IPS DF 6.9 (cell line): ENCODE data around the gene METTL22.

Experiments
- DNase-seq: peaks from one replicate; pipeline ENCODE4 v3.0.0-alpha.2; 2013; ENCODE audit warnings: low read depth, low spot score
- H3K27ac ChIP-seq: one replicate; pipeline ENCODE4 v1.5.1; 2013; ENCODE audit warnings: low read length, control low read depth
- H3K27me3 ChIP-seq: 2 replicates; pipeline ENCODE4 v1.6.1; 2013; ENCODE audit warnings: mild to moderate bottlenecking, low read length; ENCODE audit not compliant: control insufficient read depth, insufficient read depth
- H3K36me3 ChIP-seq: 2 replicates; pipeline ENCODE4 v1.6.1; 2013; ENCODE audit warnings: low read length; ENCODE audit not compliant: control insufficient read depth, insufficient read depth
- H3K4me1 ChIP-seq: 2 replicates; pipeline ENCODE4 v1.6.1; 2013; ENCODE audit warnings: low read length; ENCODE audit not compliant: control insufficient read depth, insufficient read depth
- H3K4me3 ChIP-seq: 2 replicates; pipeline ENCODE4 v1.5.1; 2013; ENCODE audit warnings: mild to moderate bottlenecking, low read length
- H3K9me3 ChIP-seq: 2 replicates; pipeline ENCODE4 v1.6.1; 2013; ENCODE audit warnings: low read length, inconsistent platforms; ENCODE audit not compliant: control insufficient read depth, insufficient read depth
- WGBS: extraction: QIAGEN DNeasy Blood & Tissue Kit; methylation state at CpG from one replicate; pipeline ENCODE4 v1.1.7; 2013; ENCODE audit warnings: mixed read lengths, missing lambda C conversion rate; ENCODE audit not compliant: insufficient read length, insufficient coverage; 5-methylcytosine and 5-hydroxymethylcytosine counted together

The METTL22 gene

GRCh38 chr16:8668113-8668512, 46.6 kb downstream of the METTL22 start:
- Histone ChIP-seq H3K27ac (no peak overlapping the region), H3K36me3 (no peaks in the 10 kb centered on the region), H3K9me3 (no peaks in the 10 kb centered on the region), H3K4me1 (no peaks in the 10 kb centered on the region), H3K4me3 (no peak overlapping the region), H3K27me3 (no peaks in the 10 kb centered on the region)
- DNase-seq = no peak
- WGBS = no CpG with 5 or more reads among the region's 5 CpGs

GRCh38 chr16:8669481-8669880, 48.0 kb downstream of the METTL22 start:
- Histone ChIP-seq H3K4me1 (no peaks in the 10 kb centered on the region), H3K9me3 (no peaks in the 10 kb centered on the region), H3K27ac (no peak overlapping the region), H3K27me3 (no peaks in the 10 kb centered on the region; the same call in 1 of the 2 replicates), H3K4me3 (no peak overlapping the region), H3K36me3 (no peaks in the 10 kb centered on the region)
- no peak for DNase-seq
- no CpG with 5 or more reads among the region's 1 CpG for WGBS

DNA sequence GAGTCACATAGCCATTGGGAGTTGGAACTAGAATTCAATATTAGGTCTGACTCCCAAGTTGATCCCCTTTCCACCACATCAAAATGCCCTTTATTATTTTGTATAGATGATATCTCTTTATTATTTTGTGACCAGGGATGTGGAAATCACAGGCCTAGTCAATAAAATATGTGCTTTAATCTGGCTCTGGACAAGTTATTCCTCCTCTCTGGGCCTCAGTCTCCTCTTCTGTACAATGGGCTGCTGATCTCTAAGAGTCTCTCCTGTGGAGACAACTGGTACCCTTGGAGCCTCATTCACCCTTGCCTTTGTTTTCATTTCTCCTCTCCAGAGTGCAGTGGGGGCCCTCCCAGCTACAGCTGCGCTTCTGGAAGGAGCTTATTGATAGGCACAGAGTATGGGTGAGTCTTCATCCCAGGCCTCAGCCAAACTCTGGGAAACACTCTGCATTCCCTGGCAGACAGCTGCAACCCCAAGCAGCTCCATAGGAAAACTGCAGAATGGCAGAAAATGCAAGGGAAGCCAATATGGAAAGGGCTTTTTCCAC, 48.6 kb downstream of the METTL22 start:
- WGBS = no CpG with 5 or more reads among the region's 1 CpG
- no peaks in the 10 kb centered on the region for H3K36me3 ChIP-seq
- H3K4me1 ChIP-seq = no peaks in the 10 kb centered on the region
- no peak overlapping the region for H3K4me3 ChIP-seq
- no peak overlapping the region for H3K27ac ChIP-seq
- no peak for DNase-seq
- H3K9me3 ChIP-seq = no peaks in the 10 kb centered on the region
- H3K27me3 ChIP-seq = no peaks in the 10 kb centered on the region; the same call in 1 of the 2 replicates

GRCh38 chr16:8673611-8674412, 52.3 kb downstream of the METTL22 start:
- Histone ChIP-seq H3K9me3 (no peaks in the 10 kb centered on the region), H3K27me3 (no peaks in the 10 kb centered on the region; the same call in 1 of the 2 replicates), H3K4me1 (no peaks in the 10 kb centered on the region), H3K4me3 (peak overlapping the region; percentile 55; the same call in 1 of the 2 replicates), H3K36me3 (no peaks in the 10 kb centered on the region), H3K27ac (no peak overlapping the region)
- no CpG with 5 or more reads among the region's 24 CpGs for WGBS
- DNase-seq = no peak

GRCh38 chr16:8674413-8675022, 53.0 kb downstream of the METTL22 start, which contains the start of gene ABAT:
Gene ABAT, plus strand, starts transcription at chr16:8674617. Its CDS starts 61,123 bp downstream, at chr16:8735740.
- WGBS = no CpG with 5 or more reads among the region's 49 CpGs
- H3K4me1 ChIP-seq = no peaks in the 10 kb centered on the region
- no peak for DNase-seq
- no peak within 1 kb of the TSS for H3K27ac ChIP-seq
- no peaks in the 10 kb centered on the region for H3K36me3 ChIP-seq
- peak within 1 kb of the TSS; percentile 55; the same call in 1 of the 2 replicates for H3K4me3 ChIP-seq
- H3K9me3 ChIP-seq = no peaks in the 10 kb centered on the region
- H3K27me3 ChIP-seq = no peaks in the 10 kb centered on the region; the same call in 1 of the 2 replicates

- no peak overlapping the region for H3K4me3 ChIP-seq
- DNase-seq = no peak
- no peak overlapping the region for H3K27ac ChIP-seq
- no peaks in the 10 kb centered on the region; the same call in 1 of the 2 replicates for H3K36me3 ChIP-seq
- 100% methylated on average over 1 of the region's 13 CpGs for WGBS
- no peaks in the 10 kb centered on the region; the same call in 1 of the 2 replicates for H3K27me3 ChIP-seq
- no peaks in the 10 kb centered on the region; the same call in 1 of the 2 replicates for H3K9me3 ChIP-seq
- no peaks in the 10 kb centered on the region for H3K4me1 ChIP-seq
Observed at GRCh38 chr16:8675183-8676159, 54.0 kb downstream of the METTL22 start.

- H3K9me3 ChIP-seq = no peaks in the 10 kb centered on the region; the same call in 1 of the 2 replicates
- no CpG with 5 or more reads among the region's 5 CpGs for WGBS
- DNase-seq = no peak
- H3K4me3 ChIP-seq = no peak overlapping the region
- no peaks in the 10 kb centered on the region; the same call in 1 of the 2 replicates for H3K27me3 ChIP-seq
- H3K36me3 ChIP-seq = no peaks in the 10 kb centered on the region; the same call in 1 of the 2 replicates
- no peak overlapping the region for H3K27ac ChIP-seq
- H3K4me1 ChIP-seq = no peaks in the 10 kb centered on the region
Observed at GRCh38 chr16:8676160-8676547, 54.7 kb downstream of the METTL22 start.

- DNase-seq = no peak
- H3K9me3 ChIP-seq = no peaks in the 10 kb centered on the region; the same call in 1 of the 2 replicates
- H3K27me3 ChIP-seq = no peaks in the 10 kb centered on the region; the same call in 1 of the 2 replicates
- WGBS = no CpG with 5 or more reads among the region's 7 CpGs
- no peaks in the 10 kb centered on the region for H3K4me1 ChIP-seq
- H3K36me3 ChIP-seq = no peaks in the 10 kb centered on the region; the same call in 1 of the 2 replicates
- no peak overlapping the region for H3K27ac ChIP-seq
- no peak overlapping the region for H3K4me3 ChIP-seq
Observed at GRCh38 chr16:8676737-8677375, 55.4 kb downstream of the METTL22 start.

DNA sequence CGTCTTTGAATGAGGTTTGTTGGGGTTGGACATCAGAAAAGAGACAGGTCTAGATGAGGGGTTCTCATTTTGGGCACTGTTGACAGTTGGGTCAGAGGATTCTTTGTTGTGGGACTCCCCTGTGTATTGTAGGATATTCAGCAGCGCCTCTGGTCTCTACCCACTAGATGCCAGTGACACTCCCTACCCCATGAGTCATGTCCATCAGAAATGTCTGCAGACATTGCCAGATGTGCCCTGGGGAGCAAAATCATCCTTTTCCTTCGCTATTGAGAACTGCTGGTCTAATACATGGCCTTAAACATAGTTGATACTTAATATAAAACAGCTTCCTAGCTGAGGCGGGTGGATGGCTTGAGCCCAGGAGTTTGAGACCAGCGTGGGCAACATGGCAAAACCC, 56.0 kb downstream of the METTL22 start:
- no peak for DNase-seq
- H3K4me3 ChIP-seq = no peak overlapping the region
- no peaks in the 10 kb centered on the region; the same call in 1 of the 2 replicates for H3K9me3 ChIP-seq
- no peaks in the 10 kb centered on the region; the same call in 1 of the 2 replicates for H3K27me3 ChIP-seq
- H3K27ac ChIP-seq = no peak overlapping the region
- WGBS = no CpG with 5 or more reads among the region's 5 CpGs
- H3K36me3 ChIP-seq = no peaks in the 10 kb centered on the region; the same call in 1 of the 2 replicates
- no peaks in the 10 kb centered on the region for H3K4me1 ChIP-seq
